Measurements from ENCODE around the gene FANCB.

The FANCB gene

DNA sequence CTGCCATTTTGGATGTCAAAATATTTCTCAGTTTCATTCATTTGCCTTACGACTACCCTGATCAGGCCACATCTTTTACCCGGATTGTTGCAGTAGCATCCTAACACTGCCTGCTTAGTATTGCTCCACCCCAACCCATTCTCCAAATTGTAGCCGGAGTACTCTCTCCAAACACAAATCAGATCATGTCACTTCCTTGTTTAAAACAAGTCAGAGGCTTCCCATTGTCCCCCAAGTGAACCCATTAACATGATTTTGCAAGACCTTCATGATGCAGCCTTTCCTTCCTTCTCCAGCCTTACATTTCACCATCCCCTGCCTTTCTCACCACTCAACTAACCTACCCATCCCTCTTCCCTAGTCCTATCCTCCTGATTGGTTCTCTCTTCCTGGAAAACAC lies 53.1 kb downstream of the FANCB start:
- Mint-ChIP-seq H3K4me1 (ENCODE audit: low read depth) (peaks cover 15% of the 10 kb centered on the region), H3K4me3 (no peak overlapping the region), H3K9me3 (peaks cover 13% of the 10 kb centered on the region), H3K27ac (no peak overlapping the region), H3K36me3 (ENCODE audit: low read depth) (no peaks in the 10 kb centered on the region), H3K27me3 (no peaks in the 10 kb centered on the region)
- intact Hi-C loops (cut with micrococcal nuclease): no loop called here

DNA sequence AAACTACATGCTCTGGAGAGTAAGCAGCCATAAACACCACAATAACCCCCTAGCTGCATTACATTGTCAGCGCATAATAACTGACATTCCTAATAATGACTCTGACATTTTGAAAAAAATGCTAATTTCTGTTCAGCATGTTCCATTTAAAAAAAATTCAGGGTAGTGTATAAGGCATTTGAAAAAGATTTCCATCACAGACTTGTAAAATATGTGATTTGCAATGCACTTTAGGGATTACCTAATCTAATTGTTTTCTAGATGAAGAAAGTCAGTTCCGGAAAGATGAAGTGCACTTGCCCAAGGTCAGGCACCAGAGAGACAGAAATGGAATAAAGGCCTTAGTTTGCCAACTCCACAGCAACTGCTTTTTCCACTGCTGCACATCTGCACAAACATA lies 55.3 kb downstream of the FANCB start:
- H3K27ac Mint-ChIP-seq: no peak overlapping the region
- intact Hi-C loops (cut with micrococcal nuclease): no loop called here
- no peak overlapping the region for H3K4me3 Mint-ChIP-seq

DNA sequence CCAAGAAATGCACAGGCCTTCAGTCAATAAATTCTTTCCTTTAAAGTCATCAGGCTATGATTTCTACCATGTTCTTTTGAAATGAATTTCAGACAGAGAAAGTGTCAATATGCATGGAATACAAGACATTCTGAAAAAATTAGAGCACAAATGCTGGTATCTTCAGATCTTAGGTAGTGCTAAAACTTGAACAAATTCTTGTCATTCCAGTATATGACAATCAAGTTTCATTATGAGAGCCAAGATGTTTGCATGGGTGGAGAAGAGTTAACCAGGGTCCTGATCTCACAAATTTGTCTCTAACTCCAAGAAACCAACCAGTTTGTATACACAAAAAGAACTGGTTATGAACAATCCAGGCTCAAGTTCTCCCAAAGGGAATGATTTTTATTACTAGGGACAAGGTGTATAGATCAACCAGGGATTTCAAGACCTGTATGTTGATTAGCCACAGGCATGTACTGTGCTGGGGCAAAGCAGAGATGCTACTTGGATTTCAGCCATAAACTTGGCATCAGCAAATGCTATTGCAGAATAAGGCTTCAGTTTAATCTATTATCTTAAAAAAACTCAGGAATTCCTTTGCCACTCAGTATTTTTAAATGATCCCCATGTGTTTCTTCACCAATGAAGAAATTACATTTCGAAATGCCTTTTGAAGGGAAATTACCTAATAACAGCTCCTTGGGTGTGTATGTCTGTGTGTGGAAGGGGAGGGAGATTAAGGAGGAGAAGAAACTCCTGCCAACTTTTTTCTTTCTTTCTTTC lies 69.7 kb downstream of the FANCB start:
- Mint-ChIP-seq H3K27me3 (no peaks in the 10 kb centered on the region), H3K27ac (no peak overlapping the region), H3K36me3 (ENCODE audit: low read depth) (no peaks in the 10 kb centered on the region), H3K4me3 (no peak overlapping the region), H3K9me3 (peaks cover 22% of the 10 kb centered on the region), H3K4me1 (ENCODE audit: low read depth) (peaks cover 14% of the 10 kb centered on the region)
- intact Hi-C loops (cut with micrococcal nuclease): no loop called here

More for the DNA sequence above, 55.3 kb downstream of the FANCB start:
- peaks cover 13% of the 10 kb centered on the region for H3K9me3 Mint-ChIP-seq
- no peaks in the 10 kb centered on the region for H3K36me3 Mint-ChIP-seq (ENCODE audit: low read depth)
- no peaks in the 10 kb centered on the region for H3K27me3 Mint-ChIP-seq
- H3K4me1 Mint-ChIP-seq (ENCODE audit: low read depth): peaks cover 15% of the 10 kb centered on the region

DNA sequence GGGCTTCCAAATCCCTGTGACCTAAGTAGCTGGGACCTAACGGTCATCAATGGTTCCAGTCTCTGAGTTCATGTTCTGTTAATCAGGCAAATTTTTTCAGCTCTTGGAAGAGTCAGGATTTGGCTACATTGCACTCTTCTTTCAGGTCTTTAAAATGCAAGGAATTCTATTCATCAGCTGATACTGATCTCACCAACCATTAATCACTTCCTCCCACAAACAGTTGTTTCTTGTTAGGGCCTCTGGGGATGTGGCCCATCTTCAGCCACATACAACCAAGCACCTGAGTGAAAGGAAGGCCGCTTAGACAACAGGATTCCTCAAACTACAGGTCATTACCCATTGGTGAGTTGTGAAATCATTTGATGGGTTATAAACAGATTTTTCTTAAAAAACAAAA lies 71.7 kb downstream of the FANCB start:
- Mint-ChIP-seq H3K27me3 (no peaks in the 10 kb centered on the region), H3K4me1 (ENCODE audit: low read depth) (peaks cover 14% of the 10 kb centered on the region), H3K27ac (no peak overlapping the region), H3K9me3 (peaks cover 22% of the 10 kb centered on the region), H3K4me3 (no peak overlapping the region), H3K36me3 (ENCODE audit: low read depth) (no peaks in the 10 kb centered on the region)
- intact Hi-C loops (cut with micrococcal nuclease): no loop called here

DNA sequence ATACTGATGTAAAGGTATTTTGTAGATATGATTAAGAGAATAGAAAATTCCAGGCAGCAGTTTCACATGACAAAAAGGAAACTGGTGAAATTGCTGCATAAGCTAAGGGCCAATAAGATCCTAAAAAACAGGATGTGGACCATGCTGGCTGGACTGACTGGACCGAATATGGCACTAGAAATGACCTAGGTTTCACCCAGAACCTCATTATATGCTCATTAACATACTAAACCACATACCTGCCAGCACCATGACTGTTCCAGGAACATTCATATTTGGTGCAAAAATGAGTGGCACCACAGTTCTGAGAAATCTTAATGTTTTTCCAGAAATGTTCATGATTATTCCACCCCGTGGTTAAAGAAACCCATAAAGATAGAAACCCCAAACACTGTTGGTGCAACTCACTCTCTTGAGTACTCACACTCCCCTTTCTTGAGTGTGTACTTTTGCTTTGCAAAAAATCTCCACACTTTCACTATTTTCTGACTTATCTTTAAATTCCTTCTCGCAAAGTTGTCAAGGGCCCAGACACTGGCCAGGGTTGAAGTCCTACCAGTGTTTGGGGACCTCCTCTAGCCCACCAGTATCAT lies 74.0 kb downstream of the FANCB start:
- intact Hi-C loops (cut with micrococcal nuclease): no loop called here
- Mint-ChIP-seq H3K4me1 (ENCODE audit: low read depth) (peaks cover 14% of the 10 kb centered on the region), H3K4me3 (no peak overlapping the region), H3K27ac (no peak overlapping the region), H3K36me3 (ENCODE audit: low read depth) (no peaks in the 10 kb centered on the region), H3K9me3 (peaks cover 22% of the 10 kb centered on the region), H3K27me3 (no peaks in the 10 kb centered on the region)

Data from dendritic cell treated with granulocyte-macrophage colony-stimulating factor and Interleukin-4, amounts not matched to agents 40 ng/mL and 50 ng/mL, for 4 days (primary cell).